ENCODE data around the gene MSRB3. TPM values are rescaled to one million over a fixed set of nuclear protein-coding genes. Genes with fewer than 3 reads are reported as not detected.

MSRB3 gene
- total and polyA plus RNA-seq, 10 donors, result 4.3 to 64.4 (median 19.7) TPM

DNA sequence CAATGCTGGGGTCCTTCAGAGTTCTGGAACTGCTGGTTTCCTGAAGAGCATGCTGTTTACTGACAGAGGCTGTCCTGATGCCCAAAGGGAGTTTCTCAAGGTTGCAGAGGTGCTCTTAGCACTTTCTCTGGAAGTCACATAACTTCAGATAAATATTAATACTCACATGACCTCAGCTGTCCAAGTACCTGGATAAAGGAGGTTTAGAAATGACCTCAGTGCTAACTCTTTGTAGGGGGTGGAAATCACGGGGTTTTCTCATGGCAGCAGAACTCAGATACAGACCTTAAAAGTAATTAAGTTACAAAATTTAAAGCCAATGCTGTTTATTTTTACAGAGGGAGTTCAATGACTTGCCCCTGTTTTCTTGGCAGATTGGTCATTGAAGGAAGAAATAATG lies 225.9 kb downstream of the MSRB3 start:
- peaks cover 0 to 10% (median 0%) of the 10 kb centered on the region in 7 donors for H3K27me3 ChIP-seq (replicated peaks in 1 of 7)
- H3K27ac ChIP-seq, result no peak overlapping the region
- H3K4me3 ChIP-seq, result no peak overlapping the region
- TF ChIP-seq, protein P1, sequence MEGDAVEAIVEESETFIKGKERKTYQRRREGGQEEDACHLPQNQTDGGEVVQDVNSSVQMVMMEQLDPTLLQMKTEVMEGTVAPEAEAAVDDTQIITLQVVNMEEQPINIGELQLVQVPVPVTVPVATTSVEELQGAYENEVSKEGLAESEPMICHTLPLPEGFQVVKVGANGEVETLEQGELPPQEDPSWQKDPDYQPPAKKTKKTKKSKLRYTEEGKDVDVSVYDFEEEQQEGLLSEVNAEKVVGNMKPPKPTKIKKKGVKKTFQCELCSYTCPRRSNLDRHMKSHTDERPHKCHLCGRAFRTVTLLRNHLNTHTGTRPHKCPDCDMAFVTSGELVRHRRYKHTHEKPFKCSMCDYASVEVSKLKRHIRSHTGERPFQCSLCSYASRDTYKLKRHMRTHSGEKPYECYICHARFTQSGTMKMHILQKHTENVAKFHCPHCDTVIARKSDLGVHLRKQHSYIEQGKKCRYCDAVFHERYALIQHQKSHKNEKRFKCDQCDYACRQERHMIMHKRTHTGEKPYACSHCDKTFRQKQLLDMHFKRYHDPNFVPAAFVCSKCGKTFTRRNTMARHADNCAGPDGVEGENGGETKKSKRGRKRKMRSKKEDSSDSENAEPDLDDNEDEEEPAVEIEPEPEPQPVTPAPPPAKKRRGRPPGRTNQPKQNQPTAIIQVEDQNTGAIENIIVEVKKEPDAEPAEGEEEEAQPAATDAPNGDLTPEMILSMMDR (IDR thresholded peaks at IDR 0.05 in 8 of 11, conservative IDR thresholded peaks at IDR 0.05 in 3 of 11), result no peak
- TF ChIP-seq POLR2AphosphoS5 (IDR thresholded peaks at IDR 0.05) (no peak), POLR2A (IDR thresholded peaks at IDR 0.05) (no peak)
- H3K36me3 ChIP-seq, result no peaks in the 10 kb centered on the region
- no peaks in the 10 kb centered on the region for H3K9me3 ChIP-seq
- DNase-seq, result no peak
- H3K4me1 ChIP-seq, result no peaks in the 10 kb centered on the region
- 67 to 97% (median 84%) methylated on average over 1 of the region's 1 CpG for WGBS, 5 donors
- intact Hi-C loops (cut with DNase I; ENCODE audit: low total_unique reads), result no loop called here

DNA sequence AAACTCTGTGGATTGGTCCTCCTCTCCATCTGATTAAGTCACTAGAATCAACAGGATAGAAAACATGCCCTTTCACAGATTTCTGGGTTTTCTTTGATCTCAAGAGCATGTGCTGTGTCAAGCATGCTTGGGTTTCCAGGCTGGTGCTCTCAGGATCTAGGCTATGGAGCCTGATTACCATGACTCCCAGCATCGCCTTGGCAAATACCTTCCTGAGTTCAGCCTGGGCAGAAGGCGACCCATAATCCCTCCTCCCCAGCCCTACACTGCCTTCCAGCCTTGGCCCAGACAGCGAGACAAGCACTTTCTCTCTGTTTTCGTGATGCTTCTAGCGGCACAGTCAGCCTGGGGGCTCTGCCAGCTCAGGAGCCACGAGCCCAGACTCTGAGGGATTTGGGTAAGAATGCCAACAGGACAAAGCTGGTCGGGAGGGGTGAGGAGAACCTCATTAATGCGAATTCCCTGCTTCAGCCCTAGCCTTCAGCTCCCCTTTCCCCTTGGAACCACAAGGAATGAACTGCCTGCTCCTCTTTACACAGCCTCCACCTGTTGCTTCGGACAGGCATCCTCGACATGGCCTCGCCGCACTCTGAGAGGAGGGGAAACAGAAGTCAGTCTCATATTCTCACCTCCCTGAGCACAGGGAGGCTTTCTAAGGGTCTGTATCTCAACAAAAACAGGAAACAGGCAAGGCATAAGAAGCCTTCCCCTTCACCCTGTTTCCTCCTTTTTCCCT lies 227.1 kb downstream of the MSRB3 start:
- H3K36me3 ChIP-seq, result no peaks in the 10 kb centered on the region
- H3K4me3 ChIP-seq, result no peak overlapping the region
- intact Hi-C loops (cut with DNase I; ENCODE audit: low total_unique reads), result no loop called here
- H3K27me3 ChIP-seq (replicated peaks in 1 of 7), result peaks cover 0 to 6% (median 0%) of the 10 kb centered on the region in 7 donors
- no peaks in the 10 kb centered on the region for H3K9me3 ChIP-seq
- no peak for DNase-seq
- 76 to 90% (median 82%) methylated on average over 9 to 12 of the region's 12 CpGs for WGBS, 5 donors
- no peak overlapping the region for H3K27ac ChIP-seq
- H3K4me1 ChIP-seq, result no peaks in the 10 kb centered on the region
- TF ChIP-seq, protein P1 (IDR thresholded peaks at IDR 0.05 in 8 of 11, conservative IDR thresholded peaks at IDR 0.05 in 3 of 11), result no peak
- no peak for TF ChIP-seq POLR2A (IDR thresholded peaks at IDR 0.05)
- TF ChIP-seq POLR2AphosphoS5 (IDR thresholded peaks at IDR 0.05), result no peak

DNA sequence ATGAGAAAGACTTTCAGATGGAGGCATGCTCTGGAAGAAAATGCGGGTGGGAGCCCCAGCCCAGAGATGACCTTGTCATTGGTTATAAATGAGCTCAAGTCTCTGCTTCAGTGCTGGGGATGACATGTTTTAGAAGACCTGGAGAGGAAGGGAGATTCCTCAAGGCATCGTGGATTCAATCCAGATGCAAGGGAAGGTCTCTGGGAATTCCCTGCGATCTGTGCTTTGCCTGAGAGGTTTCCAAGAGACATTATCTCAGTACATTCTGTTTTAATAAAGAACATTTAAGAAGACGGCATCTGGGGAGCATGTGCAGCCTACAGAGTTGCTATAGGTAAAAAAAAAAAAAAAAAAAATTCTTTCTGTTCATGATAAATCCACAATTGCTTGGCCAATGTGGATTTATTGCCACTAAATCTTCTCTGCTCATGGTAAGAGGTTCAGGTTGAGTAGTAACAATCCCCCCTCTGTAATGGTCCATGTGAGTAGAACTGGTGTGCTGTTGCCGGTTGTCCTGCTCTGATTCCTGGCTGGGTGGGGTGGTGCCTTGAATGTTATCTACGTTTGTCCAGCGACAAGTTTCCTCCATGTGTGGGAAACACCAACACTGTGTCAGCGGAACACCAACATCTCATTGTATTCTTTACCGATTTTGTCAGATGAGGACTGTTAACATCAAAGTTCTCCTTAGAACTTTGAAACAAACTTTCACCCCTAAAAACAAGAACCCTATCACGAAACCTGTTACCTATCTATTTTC lies 230.0 kb downstream of the MSRB3 start:
- DNase-seq, result no peak
- H3K9me3 ChIP-seq, result no peaks in the 10 kb centered on the region
- intact Hi-C loops (cut with DNase I; ENCODE audit: low total_unique reads), result no loop called here
- no peaks in the 10 kb centered on the region for H3K4me1 ChIP-seq
- 80 to 86% (median 83%) methylated on average over 10 of the region's 10 CpGs for WGBS, 5 donors
- H3K4me3 ChIP-seq, result no peak overlapping the region
- no peaks in the 10 kb centered on the region for H3K27me3 ChIP-seq (replicated peaks in 1 of 7)
- TF ChIP-seq, protein P1 (IDR thresholded peaks at IDR 0.05 in 8 of 11, conservative IDR thresholded peaks at IDR 0.05 in 3 of 11), result no peak
- no peak for TF ChIP-seq POLR2A (IDR thresholded peaks at IDR 0.05)
- H3K27ac ChIP-seq, result no peak overlapping the region
- no peaks in the 10 kb centered on the region for H3K36me3 ChIP-seq

DNA sequence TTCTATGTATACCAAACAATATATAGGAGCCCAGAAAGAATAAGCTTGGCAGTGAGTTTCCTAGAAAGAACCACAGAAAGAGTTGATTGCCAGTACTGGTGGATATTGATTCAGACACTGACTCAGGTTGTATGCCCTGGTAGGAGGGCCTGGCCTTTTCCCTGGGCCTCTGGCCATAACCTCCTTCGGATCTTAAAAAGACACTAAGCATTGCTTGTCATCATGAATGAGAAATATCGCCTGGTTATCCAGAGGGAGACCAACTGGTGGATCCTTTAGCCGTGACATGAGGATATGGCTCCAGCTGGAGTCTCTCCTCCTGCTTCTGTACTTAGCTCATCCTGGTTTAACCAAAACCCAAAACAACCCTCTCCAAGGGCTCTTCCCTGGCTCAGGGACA lies 231.5 kb downstream of the MSRB3 start:
- DNase-seq, result no peak
- Histone ChIP-seq H3K27me3 (replicated peaks in 1 of 7) (no peaks in the 10 kb centered on the region), H3K36me3 (no peaks in the 10 kb centered on the region), H3K27ac (peak overlapping the region in 2 of 8 donors; percentile 52 to 57), H3K9me3 (no peaks in the 10 kb centered on the region), H3K4me1 (no peaks in the 10 kb centered on the region), H3K4me3 (no peak overlapping the region)
- TF ChIP-seq POLR2AphosphoS5 (IDR thresholded peaks at IDR 0.05), result peak in 1 of 3 donors; percentile 40
- TF ChIP-seq, protein P1 (IDR thresholded peaks at IDR 0.05 in 8 of 11, conservative IDR thresholded peaks at IDR 0.05 in 3 of 11), result no peak
- WGBS, 5 donors, result 72 to 85% (median 84%) methylated on average over 3 of the region's 3 CpGs
- intact Hi-C loops (cut with DNase I; ENCODE audit: low total_unique reads), result no loop called here
